ENCODE results near the gene TMEM97. TPM values are rescaled to one million over a fixed set of nuclear protein-coding genes. Genes with fewer than 3 reads are reported as not detected.
"Not testable (repeated sequence)": the region's sequence is repeated elsewhere in the genome, so short reads cannot be mapped to it uniquely, and the experiment has no call there.

The TMEM97 gene
- total RNA-seq, result 12.5 TPM

DNA sequence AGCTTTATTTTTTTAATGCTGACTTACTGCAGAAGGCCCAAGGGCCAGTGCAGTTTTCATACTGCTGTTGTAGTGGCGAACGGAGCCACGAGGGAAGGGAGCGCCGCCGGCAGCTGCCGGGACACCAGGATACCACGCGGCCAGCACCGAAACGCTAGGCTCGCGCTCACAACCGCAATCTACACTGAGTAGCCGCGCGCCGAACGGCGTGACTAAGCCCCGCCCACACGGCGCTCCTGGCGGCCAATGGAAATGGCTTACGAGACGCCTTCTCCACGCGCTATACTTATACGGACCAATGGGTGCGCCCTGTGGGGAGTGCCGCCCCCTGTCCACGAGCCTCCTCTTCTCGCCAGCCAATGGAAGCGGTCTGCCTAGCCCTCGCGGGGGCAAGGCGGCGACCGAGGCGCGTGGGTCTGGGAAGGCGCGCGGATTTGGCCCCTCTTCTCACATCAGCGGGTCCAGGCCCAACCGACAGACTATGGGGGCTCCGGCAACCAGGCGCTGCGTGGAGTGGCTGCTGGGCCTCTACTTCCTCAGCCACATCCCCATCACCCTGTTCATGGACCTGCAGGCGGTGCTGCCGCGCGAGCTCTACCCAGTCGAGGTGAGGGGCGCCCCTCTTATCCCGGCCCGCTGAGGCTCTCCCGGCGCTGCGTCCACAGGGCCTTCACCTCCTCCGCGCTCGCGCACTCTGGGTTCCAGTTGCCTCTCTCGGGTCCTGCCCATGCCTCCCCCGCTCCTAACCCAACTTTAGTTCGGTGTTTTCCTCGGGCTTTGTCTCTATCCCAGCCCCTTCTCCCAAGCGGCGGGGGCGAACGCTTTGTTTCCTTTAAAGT lies at the start of gene TMEM97:
TMEM97 (plus strand) TSS at position 442 of the 839 bp plus-strand sequence; CDS start at position 482, 40 bp downstream.
- H3K9me3 ChIP-seq (ENCODE audit: control insufficient read depth in 3 of 3, low read length in 3 of 3), result no peaks in the 10 kb centered on the region
- peak within 1 kb of the TSS; percentile 85 for H3K27ac ChIP-seq (ENCODE audit: low read depth, low read length)
- H3K9ac ChIP-seq (ENCODE audit: low read depth in 1 of 3, low read length in 3 of 3), result peak within 1 kb of the TSS; percentile 84 to 90 (median 86)
- peaks cover 16 to 25% (median 18%) of the 10 kb centered on the region in 3 donors for H3K4me1 ChIP-seq (ENCODE audit: control insufficient read depth in 3 of 3, insufficient read depth in 3 of 3, low read length in 3 of 3)
- peak within 1 kb of the TSS; percentile 83 to 90 (median 84) for H3K4me3 ChIP-seq (ENCODE audit: low read length in 3 of 3)
- no peaks in the 10 kb centered on the region for H3K27me3 ChIP-seq (ENCODE audit: control insufficient read depth in 3 of 3, insufficient read depth in 3 of 3, low read length in 3 of 3)
- no peaks in the 10 kb centered on the region for H3K36me3 ChIP-seq (ENCODE audit: control insufficient read depth in 3 of 3, insufficient read depth in 3 of 3, low read length in 3 of 3)

DNA sequence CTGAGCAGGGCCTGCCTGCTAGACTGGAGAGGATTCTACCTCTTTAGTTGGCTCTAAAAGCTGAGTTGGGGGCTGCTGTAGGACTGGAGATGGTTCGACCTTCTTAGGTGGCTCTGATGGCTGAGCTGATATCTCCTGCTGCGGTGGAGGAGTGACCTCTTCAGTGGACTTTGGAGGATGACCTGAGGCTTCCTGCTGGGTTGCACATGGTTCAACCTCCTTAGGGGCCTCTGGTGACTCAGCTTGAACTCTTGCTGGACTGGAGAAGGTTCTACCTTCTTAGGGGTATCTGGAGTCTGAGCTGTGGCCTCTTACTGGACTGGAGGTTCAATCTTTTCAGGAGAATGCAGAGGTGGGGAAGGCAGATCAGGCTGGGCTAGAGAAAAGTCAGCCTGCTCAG lies 48.9 kb upstream of the TMEM97 start:
- Histone ChIP-seq H3K27ac (ENCODE audit: low read depth, low read length) (no peak overlapping the region), H3K27me3 (ENCODE audit: control insufficient read depth in 3 of 3, insufficient read depth in 3 of 3, low read length in 3 of 3) (peaks cover 0 to 3% (median 0%) of the 10 kb centered on the region in 3 donors), H3K9me3 (ENCODE audit: control insufficient read depth in 3 of 3, low read length in 3 of 3) (peaks cover 0 to 5% (median 0%) of the 10 kb centered on the region in 3 donors), H3K4me3 (ENCODE audit: low read length in 3 of 3) (no peak overlapping the region), H3K4me1 (ENCODE audit: control insufficient read depth in 3 of 3, insufficient read depth in 3 of 3, low read length in 3 of 3) (no peaks in the 10 kb centered on the region), H3K36me3 (ENCODE audit: control insufficient read depth in 3 of 3, insufficient read depth in 3 of 3, low read length in 3 of 3) (no peaks in the 10 kb centered on the region), H3K9ac (ENCODE audit: low read depth in 1 of 3, low read length in 3 of 3) (no peak overlapping the region)

DNA sequence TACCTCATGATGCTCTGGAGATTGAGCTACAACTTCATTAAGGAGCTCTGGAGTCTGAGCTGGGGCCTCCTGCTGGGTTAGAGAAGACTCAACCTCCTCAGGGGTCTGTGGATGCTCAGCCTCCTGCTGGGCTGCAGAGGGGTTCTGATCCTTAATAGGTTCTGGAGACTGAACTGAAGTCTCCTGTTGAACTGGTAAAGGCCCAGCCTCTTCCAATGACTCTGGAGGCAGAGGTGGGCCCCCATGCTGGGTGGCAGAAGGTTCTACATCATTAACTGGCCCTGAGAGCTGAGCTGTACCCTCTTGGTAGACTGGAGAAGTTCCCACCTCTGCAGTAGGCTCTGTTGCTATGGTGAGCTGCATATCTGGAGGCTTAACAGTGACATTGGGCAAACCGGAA lies 48.1 kb upstream of the TMEM97 start:
- peaks cover 0 to 5% (median 0%) of the 10 kb centered on the region in 3 donors for H3K9me3 ChIP-seq (ENCODE audit: control insufficient read depth in 3 of 3, low read length in 3 of 3)
- no peak overlapping the region for H3K9ac ChIP-seq (ENCODE audit: low read depth in 1 of 3, low read length in 3 of 3)
- H3K27me3 ChIP-seq (ENCODE audit: control insufficient read depth in 3 of 3, insufficient read depth in 3 of 3, low read length in 3 of 3), result peaks cover 0 to 3% (median 0%) of the 10 kb centered on the region in 3 donors
- no peak overlapping the region for H3K4me3 ChIP-seq (ENCODE audit: low read length in 3 of 3)
- H3K36me3 ChIP-seq (ENCODE audit: control insufficient read depth in 3 of 3, insufficient read depth in 3 of 3, low read length in 3 of 3), result no peaks in the 10 kb centered on the region
- H3K4me1 ChIP-seq (ENCODE audit: control insufficient read depth in 3 of 3, insufficient read depth in 3 of 3, low read length in 3 of 3), result no peaks in the 10 kb centered on the region
- no peak overlapping the region for H3K27ac ChIP-seq (ENCODE audit: low read depth, low read length)

DNA sequence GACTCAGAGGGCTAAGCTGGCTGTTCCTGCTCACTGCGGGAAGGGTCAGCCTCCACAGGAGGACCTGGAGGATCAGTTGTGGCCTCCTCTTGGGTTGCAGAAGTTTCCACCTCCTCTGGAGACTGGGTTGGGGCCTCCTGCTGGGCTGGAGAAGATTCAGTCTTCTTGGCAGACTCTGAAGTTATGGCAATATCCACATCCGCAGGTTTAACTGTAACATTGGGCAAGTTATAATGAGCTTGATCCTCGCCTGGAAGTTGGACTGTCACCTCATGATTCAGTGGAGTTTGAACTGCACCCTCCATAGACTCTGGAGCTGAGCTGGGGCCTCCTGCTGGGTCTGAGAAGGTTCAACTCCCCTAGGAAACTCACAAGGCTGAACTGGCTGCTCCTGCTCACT lies 47.6 kb upstream of the TMEM97 start:
- H3K4me1 ChIP-seq (ENCODE audit: control insufficient read depth in 3 of 3, insufficient read depth in 3 of 3, low read length in 3 of 3), result no peaks in the 10 kb centered on the region
- H3K9ac ChIP-seq (ENCODE audit: low read depth in 1 of 3, low read length in 3 of 3), result no peak overlapping the region
- H3K4me3 ChIP-seq (ENCODE audit: low read length in 3 of 3), result no peak overlapping the region
- H3K36me3 ChIP-seq (ENCODE audit: control insufficient read depth in 3 of 3, insufficient read depth in 3 of 3, low read length in 3 of 3), result no peaks in the 10 kb centered on the region
- H3K9me3 ChIP-seq (ENCODE audit: control insufficient read depth in 3 of 3, low read length in 3 of 3), result peaks cover 0 to 5% (median 0%) of the 10 kb centered on the region in 3 donors
- H3K27me3 ChIP-seq (ENCODE audit: control insufficient read depth in 3 of 3, insufficient read depth in 3 of 3, low read length in 3 of 3), result peaks cover 0 to 3% (median 0%) of the 10 kb centered on the region in 3 donors
- H3K27ac ChIP-seq (ENCODE audit: low read depth, low read length), result no peak overlapping the region

DNA sequence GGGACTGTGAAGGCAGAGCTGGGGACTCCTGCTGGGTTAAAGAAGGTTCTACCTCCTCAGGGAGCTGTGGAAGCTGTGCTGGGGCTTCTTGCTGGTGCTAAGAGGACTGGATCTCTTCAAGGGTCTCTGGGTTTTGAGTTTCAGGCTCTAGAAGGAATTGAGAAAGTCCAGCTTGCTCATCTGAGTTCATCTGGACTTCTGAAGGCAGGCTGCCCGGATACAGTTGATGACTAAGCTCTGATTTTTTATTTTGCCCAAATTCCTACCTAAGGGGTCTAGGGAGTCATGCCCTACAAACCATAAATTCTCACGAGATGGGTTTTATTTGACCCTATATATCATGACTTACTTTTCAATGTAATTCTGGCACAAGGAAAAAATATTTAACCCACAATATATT lies 46.8 kb upstream of the TMEM97 start:
- Histone ChIP-seq H3K27me3 (ENCODE audit: control insufficient read depth in 3 of 3, insufficient read depth in 3 of 3, low read length in 3 of 3) (peaks cover 0 to 3% (median 0%) of the 10 kb centered on the region in 3 donors), H3K4me1 (ENCODE audit: control insufficient read depth in 3 of 3, insufficient read depth in 3 of 3, low read length in 3 of 3) (no peaks in the 10 kb centered on the region), H3K27ac (ENCODE audit: low read depth, low read length) (no peak overlapping the region), H3K9me3 (ENCODE audit: control insufficient read depth in 3 of 3, low read length in 3 of 3) (peaks cover 0 to 5% (median 0%) of the 10 kb centered on the region in 3 donors), H3K9ac (ENCODE audit: low read depth in 1 of 3, low read length in 3 of 3) (no peak overlapping the region), H3K36me3 (ENCODE audit: control insufficient read depth in 3 of 3, insufficient read depth in 3 of 3, low read length in 3 of 3) (no peaks in the 10 kb centered on the region), H3K4me3 (ENCODE audit: low read length in 3 of 3) (no peak overlapping the region)

DNA sequence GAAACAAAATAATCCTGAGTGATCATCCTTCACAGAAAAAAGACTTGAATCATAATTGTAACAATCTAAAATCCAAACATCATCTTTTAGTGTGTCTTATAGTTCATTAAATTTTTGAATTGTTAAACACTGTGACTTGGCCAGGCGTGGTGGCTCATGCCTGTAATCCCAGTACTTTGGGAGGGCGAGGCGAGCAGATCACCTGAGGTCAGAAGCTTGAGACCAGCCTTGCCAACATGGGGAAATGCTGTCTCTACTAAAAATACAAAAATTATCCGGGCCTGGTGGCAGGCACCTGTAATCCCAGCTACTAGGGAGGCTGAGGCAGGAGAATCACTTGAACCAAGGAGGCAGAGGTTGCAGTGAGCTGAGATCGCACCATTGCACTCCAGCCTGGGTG lies 45.7 kb upstream of the TMEM97 start:
- H3K9ac ChIP-seq (ENCODE audit: low read depth in 1 of 3, low read length in 3 of 3); H3K4me3 ChIP-seq (ENCODE audit: low read length in 3 of 3); H3K9me3 ChIP-seq (ENCODE audit: control insufficient read depth in 3 of 3, low read length in 3 of 3); H3K27me3 ChIP-seq (ENCODE audit: control insufficient read depth in 3 of 3, insufficient read depth in 3 of 3, low read length in 3 of 3); H3K36me3 ChIP-seq (ENCODE audit: control insufficient read depth in 3 of 3, insufficient read depth in 3 of 3, low read length in 3 of 3); H3K27ac ChIP-seq (ENCODE audit: low read depth, low read length); H3K4me1 ChIP-seq (ENCODE audit: control insufficient read depth in 3 of 3, insufficient read depth in 3 of 3, low read length in 3 of 3): not testable (repeated sequence)

DNA sequence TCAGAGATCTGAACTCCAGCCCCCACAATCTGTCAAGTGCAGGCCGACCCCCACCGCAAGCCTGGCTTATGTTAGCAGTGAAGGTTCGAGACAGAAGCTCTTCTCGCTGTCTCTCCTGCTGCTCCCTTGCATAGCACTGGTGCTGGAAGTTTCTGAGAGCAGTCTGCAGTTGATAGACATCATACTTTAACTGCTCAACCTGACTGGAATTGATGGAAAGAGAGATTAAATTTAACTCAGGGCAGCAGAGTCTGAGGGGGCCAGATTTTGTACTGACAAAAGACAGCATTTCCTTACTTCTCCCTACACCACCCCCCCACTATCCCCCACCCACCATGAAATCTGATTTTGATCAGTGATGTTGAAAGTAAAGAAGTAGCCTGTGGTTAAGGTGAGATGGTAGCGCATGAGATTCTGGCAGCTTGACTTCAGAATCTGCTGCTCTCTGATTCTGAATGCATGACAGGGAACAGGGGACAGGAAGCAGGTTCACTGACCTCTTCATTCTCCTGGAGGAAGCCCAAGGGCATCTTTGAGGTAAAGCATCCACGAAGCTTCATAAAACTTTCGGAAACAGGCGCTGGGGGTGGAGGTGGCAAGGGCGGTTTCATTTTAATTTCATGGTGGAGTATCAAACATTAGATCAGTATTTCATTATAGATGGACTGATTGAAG lies 44.3 kb upstream of the TMEM97 start:
- no peaks in the 10 kb centered on the region for H3K9me3 ChIP-seq (ENCODE audit: control insufficient read depth in 3 of 3, low read length in 3 of 3)
- H3K27me3 ChIP-seq (ENCODE audit: control insufficient read depth in 3 of 3, insufficient read depth in 3 of 3, low read length in 3 of 3), result no peaks in the 10 kb centered on the region
- H3K9ac ChIP-seq (ENCODE audit: low read depth in 1 of 3, low read length in 3 of 3), result no peak overlapping the region
- no peaks in the 10 kb centered on the region for H3K4me1 ChIP-seq (ENCODE audit: control insufficient read depth in 3 of 3, insufficient read depth in 3 of 3, low read length in 3 of 3)
- H3K27ac ChIP-seq (ENCODE audit: low read depth, low read length), result no peak overlapping the region
- H3K36me3 ChIP-seq (ENCODE audit: control insufficient read depth in 3 of 3, insufficient read depth in 3 of 3, low read length in 3 of 3), result no peaks in the 10 kb centered on the region
- no peak overlapping the region for H3K4me3 ChIP-seq (ENCODE audit: low read length in 3 of 3)

DNA sequence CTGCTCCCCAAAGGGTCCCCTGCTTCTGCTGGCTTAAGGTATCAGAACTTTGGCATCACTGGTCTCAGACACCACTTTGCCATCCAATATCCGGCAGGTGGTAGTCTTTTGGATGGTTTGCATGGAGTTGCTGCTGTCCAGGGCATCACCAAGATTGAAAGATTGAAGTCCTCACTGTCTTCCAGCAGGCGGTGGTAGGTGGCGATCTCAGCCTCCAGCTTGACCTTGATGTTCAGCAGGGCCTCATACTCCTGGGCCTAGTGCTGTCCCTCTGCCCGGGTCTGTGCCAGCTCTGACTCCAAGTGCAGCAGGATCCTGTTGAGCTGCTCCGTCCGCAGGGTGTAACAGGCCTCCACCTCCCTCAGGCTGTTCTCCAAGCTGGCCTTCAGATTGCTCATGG lies 43.0 kb upstream of the TMEM97 start:
- Histone ChIP-seq H3K9me3 (ENCODE audit: control insufficient read depth in 3 of 3, low read length in 3 of 3) (no peaks in the 10 kb centered on the region), H3K36me3 (ENCODE audit: control insufficient read depth in 3 of 3, insufficient read depth in 3 of 3, low read length in 3 of 3) (no peaks in the 10 kb centered on the region), H3K4me3 (ENCODE audit: low read length in 3 of 3) (no peak overlapping the region), H3K9ac (ENCODE audit: low read depth in 1 of 3, low read length in 3 of 3) (no peak overlapping the region), H3K4me1 (ENCODE audit: control insufficient read depth in 3 of 3, insufficient read depth in 3 of 3, low read length in 3 of 3) (no peaks in the 10 kb centered on the region), H3K27ac (ENCODE audit: low read depth, low read length) (no peak overlapping the region), H3K27me3 (ENCODE audit: control insufficient read depth in 3 of 3, insufficient read depth in 3 of 3, low read length in 3 of 3) (no peaks in the 10 kb centered on the region)

DNA sequence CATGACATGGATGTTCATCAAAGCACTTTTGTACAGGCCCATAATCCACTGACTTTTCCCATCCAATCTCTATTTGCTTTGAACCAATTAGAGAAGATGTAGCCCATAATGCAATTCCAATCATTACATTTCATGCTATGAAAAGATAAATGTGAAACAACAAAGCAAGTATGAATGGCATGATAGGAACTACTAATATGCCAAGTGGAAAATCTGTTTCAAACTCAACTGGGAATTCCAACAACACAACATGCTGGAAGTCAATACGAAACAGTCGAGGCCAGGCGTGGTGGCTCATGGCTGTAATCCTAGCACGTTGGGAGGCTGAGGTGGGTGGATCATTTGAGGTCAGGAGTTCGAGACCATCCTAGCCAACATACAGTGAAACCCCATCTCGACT lies 39.6 kb upstream of the TMEM97 start:
- no peak overlapping the region for H3K9ac ChIP-seq (ENCODE audit: low read depth in 1 of 3, low read length in 3 of 3)
- H3K36me3 ChIP-seq (ENCODE audit: control insufficient read depth in 3 of 3, insufficient read depth in 3 of 3, low read length in 3 of 3), result no peaks in the 10 kb centered on the region
- H3K9me3 ChIP-seq (ENCODE audit: control insufficient read depth in 3 of 3, low read length in 3 of 3), result no peaks in the 10 kb centered on the region
- H3K27me3 ChIP-seq (ENCODE audit: control insufficient read depth in 3 of 3, insufficient read depth in 3 of 3, low read length in 3 of 3), result no peaks in the 10 kb centered on the region
- no peak overlapping the region for H3K27ac ChIP-seq (ENCODE audit: low read depth, low read length)
- no peak overlapping the region for H3K4me3 ChIP-seq (ENCODE audit: low read length in 3 of 3)
- no peaks in the 10 kb centered on the region for H3K4me1 ChIP-seq (ENCODE audit: control insufficient read depth in 3 of 3, insufficient read depth in 3 of 3, low read length in 3 of 3)

DNA sequence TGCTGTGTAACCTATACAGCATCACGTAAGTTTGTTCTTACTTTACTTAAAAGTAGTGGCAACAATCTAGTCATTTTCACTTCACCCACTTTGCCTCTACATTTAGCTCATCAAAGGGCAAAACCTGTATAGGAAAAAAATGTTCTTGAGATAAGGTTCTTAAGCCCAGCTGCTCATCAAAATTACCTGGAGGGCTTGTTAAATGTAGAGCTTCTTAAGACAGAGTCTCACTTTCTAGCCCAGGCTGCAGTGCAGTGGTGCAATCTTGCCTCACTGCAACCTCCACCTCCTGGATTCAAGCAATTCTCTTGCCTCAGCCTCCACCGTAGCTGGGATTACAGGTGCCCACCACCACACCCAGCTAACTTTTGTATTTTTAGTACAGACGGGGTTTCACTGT lies 38.2 kb upstream of the TMEM97 start:
- Histone ChIP-seq H3K27me3 (ENCODE audit: control insufficient read depth in 3 of 3, insufficient read depth in 3 of 3, low read length in 3 of 3) (no peaks in the 10 kb centered on the region), H3K4me1 (ENCODE audit: control insufficient read depth in 3 of 3, insufficient read depth in 3 of 3, low read length in 3 of 3) (no peaks in the 10 kb centered on the region), H3K27ac (ENCODE audit: low read depth, low read length) (no peak overlapping the region), H3K36me3 (ENCODE audit: control insufficient read depth in 3 of 3, insufficient read depth in 3 of 3, low read length in 3 of 3) (no peaks in the 10 kb centered on the region), H3K9me3 (ENCODE audit: control insufficient read depth in 3 of 3, low read length in 3 of 3) (no peaks in the 10 kb centered on the region), H3K4me3 (ENCODE audit: low read length in 3 of 3) (no peak overlapping the region), H3K9ac (ENCODE audit: low read depth in 1 of 3, low read length in 3 of 3) (no peak overlapping the region)
